ENCODE measurements around the gene NAALADL2.

NAALADL2 gene

GRCh38 chr3:175046601-175047000 is 187.5 kb downstream of the NAALADL2 start:
- Histone ChIP-seq H4K20me1 (ENCODE audit: low read depth, low read length) (no peaks in the 10 kb centered on the region), H3K9me2 (replicated peaks; ENCODE audit: insufficient read depth, low read length) (no peaks in the 10 kb centered on the region), H3K79me2 (ENCODE audit: insufficient read depth, low read length) (no peaks in the 10 kb centered on the region), H3K9me3 (ENCODE audit: insufficient read depth, low read length) (no peaks in the 10 kb centered on the region), H3K4me3 (ENCODE audit: insufficient read depth, low read length, poor library complexity, severe bottlenecking) (no peak overlapping the region), H3K27me3 (ENCODE audit: low read length) (no peaks in the 10 kb centered on the region), H2AFZ (ENCODE audit: low read depth, low read length, severe bottlenecking) (no peak overlapping the region), H3K9ac (ENCODE audit: low read length) (no peak overlapping the region), H3K27ac (ENCODE audit: low read depth, low read length) (no peak overlapping the region), H3K36me3 (ENCODE audit: low read length) (no peaks in the 10 kb centered on the region), H3F3A (ENCODE audit: insufficient read depth) (no peaks in the 10 kb centered on the region), H3K4me2 (ENCODE audit: low read depth, low read length, poor library complexity, severe bottlenecking) (no peak overlapping the region)
- TF ChIP-seq EZH2phosphoT487 (conservative IDR thresholded peaks at IDR 0.05; ENCODE audit: low read length) (no peak), CTCF (IDR thresholded peaks at IDR 0.05; ENCODE audit: insufficient read depth, low read length, poor library complexity, severe bottlenecking) (no peak)

- TF ChIP-seq CTCF (IDR thresholded peaks at IDR 0.05; ENCODE audit: insufficient read depth, low read length, poor library complexity, severe bottlenecking) (no peak), EZH2phosphoT487 (conservative IDR thresholded peaks at IDR 0.05; ENCODE audit: low read length) (no peak)
- Histone ChIP-seq H2AFZ (ENCODE audit: low read depth, low read length, severe bottlenecking) (no peak overlapping the region), H3K27me3 (ENCODE audit: low read length) (no peaks in the 10 kb centered on the region), H3K9me3 (ENCODE audit: insufficient read depth, low read length) (no peaks in the 10 kb centered on the region), H3K4me3 (ENCODE audit: insufficient read depth, low read length, poor library complexity, severe bottlenecking) (no peak overlapping the region), H3F3A (ENCODE audit: insufficient read depth) (no peaks in the 10 kb centered on the region), H3K79me2 (ENCODE audit: insufficient read depth, low read length) (no peaks in the 10 kb centered on the region), H3K36me3 (ENCODE audit: low read length) (no peaks in the 10 kb centered on the region), H3K27ac (ENCODE audit: low read depth, low read length) (no peak overlapping the region), H3K4me2 (ENCODE audit: low read depth, low read length, poor library complexity, severe bottlenecking) (no peak overlapping the region), H3K9ac (ENCODE audit: low read length) (no peak overlapping the region), H3K9me2 (replicated peaks; ENCODE audit: insufficient read depth, low read length) (no peaks in the 10 kb centered on the region), H4K20me1 (ENCODE audit: low read depth, low read length) (no peaks in the 10 kb centered on the region)
These were observed 188.7 kb downstream of the NAALADL2 start for GRCh38 chr3:175047786-175048185.

- H3K4me3 ChIP-seq (ENCODE audit: insufficient read depth, low read length, poor library complexity, severe bottlenecking): no peak overlapping the region
- H3K4me2 ChIP-seq (ENCODE audit: low read depth, low read length, poor library complexity, severe bottlenecking): no peak overlapping the region
- no peaks in the 10 kb centered on the region for H3K27me3 ChIP-seq (ENCODE audit: low read length)
- H3K9me3 ChIP-seq (ENCODE audit: insufficient read depth, low read length): no peaks in the 10 kb centered on the region
- H3K36me3 ChIP-seq (ENCODE audit: low read length): no peaks in the 10 kb centered on the region
- no peaks in the 10 kb centered on the region for H4K20me1 ChIP-seq (ENCODE audit: low read depth, low read length)
- H3K27ac ChIP-seq (ENCODE audit: low read depth, low read length): no peak overlapping the region
- H3K79me2 ChIP-seq (ENCODE audit: insufficient read depth, low read length): no peaks in the 10 kb centered on the region
- no peak for TF ChIP-seq CTCF (IDR thresholded peaks at IDR 0.05; ENCODE audit: insufficient read depth, low read length, poor library complexity, severe bottlenecking)
- TF ChIP-seq EZH2phosphoT487 (conservative IDR thresholded peaks at IDR 0.05; ENCODE audit: low read length): no peak
- no peaks in the 10 kb centered on the region for H3K9me2 ChIP-seq (replicated peaks; ENCODE audit: insufficient read depth, low read length)
- no peaks in the 10 kb centered on the region for H3F3A ChIP-seq (ENCODE audit: insufficient read depth)
- H2AFZ ChIP-seq (ENCODE audit: low read depth, low read length, severe bottlenecking): no peak overlapping the region
- H3K9ac ChIP-seq (ENCODE audit: low read length): no peak overlapping the region
These were observed 198.3 kb downstream of the NAALADL2 start for GRCh38 chr3:175057401-175057800.
